Nucleus accumbens (tissue), 56 donors: ENCODE measurements around the gene LVRN.

Source experiments
- DNase-seq, 56 donors: peaks; one replicate each; lab custom pipeline; 2025; lab: John Stamatoyannopoulos, UW

LVRN gene

GRCh38 chr5:116013207-116013785 is 51.0 kb downstream of the LVRN start:
- no peak for DNase-seq

GRCh38 chr5:116013936-116014335 is 51.7 kb downstream of the LVRN start:
- DNase-seq, result no peak

- DNase-seq, result no peak
Measured at GRCh38 chr5:116023619-116024018, 61.3 kb downstream of the LVRN start.

- DNase-seq, result peak in 3 of 56 donors; percentile 0 to 7 (median 2)
Measured at GRCh38 chr5:116025866-116026265, 63.6 kb downstream of the LVRN start.

GRCh38 chr5:116032094-116032517 is 69.8 kb downstream of the LVRN start, which contains the start of gene ARL14EPL:
ARL14EPL (plus strand) TSS chr5:116032472; CDS start chr5:116051466, 18,994 bp downstream.
- peak in 5 of 56 donors; percentile 1 to 11 (median 4) for DNase-seq

GRCh38 chr5:116032991-116033390 is 70.7 kb downstream of the LVRN start:
- no peak for DNase-seq

- no peak for DNase-seq
Measured at GRCh38 chr5:116035123-116035522, 72.8 kb downstream of the LVRN start.

GRCh38 chr5:116037236-116037822 is 75.1 kb downstream of the LVRN start:
- DNase-seq, result no peak

GRCh38 chr5:116038817-116039216 is 76.5 kb downstream of the LVRN start:
- DNase-seq, result no peak

- no peak for DNase-seq
Measured at GRCh38 chr5:116042375-116042774, 80.1 kb downstream of the LVRN start.

- no peak for DNase-seq
Measured at GRCh38 chr5:116044073-116044472, 81.8 kb downstream of the LVRN start.

GRCh38 chr5:116045821-116046220 is 83.5 kb downstream of the LVRN start:
- no peak for DNase-seq

- no peak for DNase-seq
Measured at GRCh38 chr5:116046261-116046660, 84.0 kb downstream of the LVRN start.

- no peak for DNase-seq
Measured at GRCh38 chr5:116046823-116047222, 84.5 kb downstream of the LVRN start.

GRCh38 chr5:116058346-116058936 is 96.2 kb downstream of the LVRN start:
- peak in 6 of 56 donors; percentile 1 to 11 (median 8) for DNase-seq

- no peak for DNase-seq
Measured at GRCh38 chr5:116062352-116062751, 100.1 kb downstream of the LVRN start.

GRCh38 chr5:116063950-116064349 is 101.7 kb downstream of the LVRN start:
- DNase-seq, result no peak

- DNase-seq, result peak in 6 of 56 donors; percentile 2 to 52 (median 14)
Measured at GRCh38 chr5:116068028-116068632, 105.9 kb downstream of the LVRN start.

- DNase-seq, result no peak
Measured at GRCh38 chr5:116071211-116071610, 108.9 kb downstream of the LVRN start.

GRCh38 chr5:116075191-116075831 is 113.0 kb downstream of the LVRN start:
- DNase-seq, result no peak

- no peak for DNase-seq
Measured at GRCh38 chr5:116076496-116076895, 114.2 kb downstream of the LVRN start.
